ENCODE data around the gene TBL3. TPM values are rescaled to one million over a fixed set of nuclear protein-coding genes. Genes with fewer than 3 reads are reported as not detected.

TBL3 gene
- total and polyA plus RNA-seq, 12 donors = 18.5 to 71.1 (median 22.3) TPM

- Histone ChIP-seq H3K36me3 (peaks cover 12 to 55% (median 46%) of the 10 kb centered on the region in 9 donors), H3K4me1 (peaks cover 12 to 48% (median 31%) of the 10 kb centered on the region in 9 donors), H3K27me3 (peaks cover 11 to 58% (median 47%) of the 10 kb centered on the region in 7 donors), H3K9me3 (no peaks in the 10 kb centered on the region), H3K27ac (no peak overlapping the region), H3K4me3 (no peak overlapping the region)
- WGBS, 2 donors = 95% methylated on average over 33 of the region's 33 CpGs
- intact Hi-C loops (cut with DNase I) = no loop called here
- DNase-seq = no peak
- TF ChIP-seq CTCF (IDR thresholded peaks at IDR 0.05) = no peak
- no peak for ATAC-seq
Measured at GRCh38 chr16:1975432-1976215, 3.8 kb downstream of the TBL3 start.

GRCh38 chr16:1976216-1976520 lies 4.3 kb downstream of the TBL3 start:
- peaks cover 8 to 43% (median 26%) of the 10 kb centered on the region in 9 donors for H3K4me1 ChIP-seq
- DNase-seq = no peak
- intact Hi-C loops (cut with DNase I) = no loop called here
- H3K27ac ChIP-seq = no peak overlapping the region
- no peaks in the 10 kb centered on the region for H3K9me3 ChIP-seq
- peaks cover 17 to 63% (median 53%) of the 10 kb centered on the region in 7 donors for H3K27me3 ChIP-seq
- ATAC-seq = no peak
- TF ChIP-seq CTCF (IDR thresholded peaks at IDR 0.05) = no peak
- peaks cover 12 to 55% (median 46%) of the 10 kb centered on the region in 9 donors for H3K36me3 ChIP-seq
- no peak overlapping the region for H3K4me3 ChIP-seq
- WGBS, 2 donors = 97 to 98% methylated on average over 8 of the region's 8 CpGs

- Histone ChIP-seq H3K4me3 (no peak overlapping the region), H3K9me3 (no peaks in the 10 kb centered on the region), H3K4me1 (peaks cover 8 to 39% (median 24%) of the 10 kb centered on the region in 9 donors), H3K27me3 (peaks cover 18 to 71% (median 63%) of the 10 kb centered on the region in 7 donors), H3K27ac (no peak overlapping the region), H3K36me3 (peaks cover 12 to 55% (median 46%) of the 10 kb centered on the region in 9 donors)
- ATAC-seq (no peak), DNase-seq (no peak)
- intact Hi-C loops (cut with DNase I) = no loop called here
- no peak for TF ChIP-seq CTCF (IDR thresholded peaks at IDR 0.05)
- 93 to 94% methylated on average over 33 of the region's 33 CpGs for WGBS, 2 donors
Measured at GRCh38 chr16:1976951-1977874, 5.4 kb downstream of the TBL3 start.

GRCh38 chr16:1977875-1978268 lies 6.0 kb downstream of the TBL3 start:
- ATAC-seq (no peak), DNase-seq (no peak)
- WGBS, 2 donors = 93 to 97% methylated on average over 18 of the region's 18 CpGs
- H3K27ac ChIP-seq = no peak overlapping the region
- H3K36me3 ChIP-seq = peaks cover 12 to 55% (median 46%) of the 10 kb centered on the region in 9 donors
- peaks cover 18 to 78% (median 64%) of the 10 kb centered on the region in 7 donors for H3K27me3 ChIP-seq
- intact Hi-C loops (cut with DNase I) = no loop called here
- no peaks in the 10 kb centered on the region for H3K9me3 ChIP-seq
- H3K4me1 ChIP-seq = peaks cover 3 to 33% (median 19%) of the 10 kb centered on the region in 9 donors
- no peak overlapping the region for H3K4me3 ChIP-seq
- no peak for TF ChIP-seq CTCF (IDR thresholded peaks at IDR 0.05)
